Fibroblast of lung (primary cell): ENCODE measurements around the gene HACD4. TPM values are rescaled to one million over a fixed set of nuclear protein-coding genes. Genes with fewer than 3 reads are reported as not detected.
A peak's percentile ranks its signal among the peaks of the same experiment; 100 is the strongest.

Source experiments
- DNase-seq, 2 donors: peaks; one replicate each; pipeline versions ENCODE4 v3.0.0 to v3.0.0-alpha.2; 2010; ENCODE audit warnings: low read depth in 2 of 2
- H2AFZ ChIP-seq: 2 replicates; pipeline ENCODE4 v1.5.1; 2012; ENCODE audit warnings: low read length, control low read depth, inconsistent platforms
- H3K27ac ChIP-seq: 2 replicates; pipeline ENCODE4 v1.5.1; 2011; ENCODE audit warnings: low read length, control low read depth; ENCODE audit not compliant: insufficient read depth
- H3K27me3 ChIP-seq: 2 replicates; pipeline ENCODE4 v1.5.1; 2011; ENCODE audit warnings: mild to moderate bottlenecking, low read length; ENCODE audit not compliant: control insufficient read depth, insufficient read depth
- H3K36me3 ChIP-seq: 2 replicates; pipeline ENCODE4 v1.5.1; 2011; ENCODE audit warnings: low read length; ENCODE audit not compliant: control insufficient read depth, insufficient read depth
- H3K4me1 ChIP-seq: 2 replicates; pipeline ENCODE4 v1.5.1; 2011; ENCODE audit warnings: low read length; ENCODE audit not compliant: control insufficient read depth, insufficient read depth; ENCODE audit errors: extremely low read depth
- H3K4me2 ChIP-seq: 2 replicates; pipeline ENCODE4 v1.5.1; 2011; ENCODE audit warnings: low read length, control low read depth; ENCODE audit not compliant: insufficient read depth; ENCODE audit errors: extremely low read depth
- H3K4me3 ChIP-seq, 4 experiments: fragments of 200-600 bp in 1 of 4; sonication (generic) in 1 of 4; replicated peaks in 1 of 4; 2 replicates each; pipeline ENCODE4 v1.5.1; 2011 to 2016; ENCODE audit warnings: low read length in 4 of 4, low read depth in 3 of 4, mild to moderate bottlenecking in 3 of 4, control low read depth in 2 of 4, inconsistent platforms in 1 of 4, mixed read lengths in 1 of 4; ENCODE audit not compliant: insufficient read depth in 1 of 4; ENCODE audit errors: control extremely low read depth in 1 of 4
- H3K79me2 ChIP-seq: 2 replicates; pipeline ENCODE4 v1.5.1; 2012; ENCODE audit warnings: mild to moderate bottlenecking, low read length, inconsistent platforms; ENCODE audit not compliant: control insufficient read depth, insufficient read depth
- H3K9ac ChIP-seq: 2 replicates; pipeline ENCODE4 v1.5.1; 2011; ENCODE audit warnings: mild to moderate bottlenecking, low read length, control low read depth; ENCODE audit not compliant: insufficient read depth
- H3K9me3 ChIP-seq: 2 replicates; pipeline ENCODE4 v1.5.1; 2012; ENCODE audit warnings: low read depth, low read length; ENCODE audit not compliant: control insufficient read depth, insufficient read depth
- H4K20me1 ChIP-seq: 2 replicates; pipeline ENCODE4 v1.5.1; 2011; ENCODE audit warnings: low read length; ENCODE audit not compliant: control insufficient read depth, insufficient read depth; ENCODE audit errors: extremely low read depth
- EZH2 ChIP-seq: IDR thresholded peaks from 2 replicates; pipeline ENCODE4 v1.5.1; 2012; ENCODE audit warnings: low read length, control low read depth, mild to moderate bottlenecking; ENCODE audit errors: missing control alignments
- polyA plus RNA-seq, 2 donors: library from polyadenylated mRNA; depleted of rRNA in 1 of 2; stranded (reverse) in 1 of 2; unstranded in 1 of 2; fragments of >200 nt; gene quantifications; 2 replicates each; pipeline ENCODE4 v1.2.1, GENCODE V29; 2011 to 2012; ENCODE audit warnings: missing spikeins in 1 of 2
- total RNA-seq: library from RNA; depleted of rRNA; stranded (reverse); fragments of >200 nt; gene quantifications from 2 replicates; pipeline ENCODE4 v1.2.1, GENCODE V29; 2014
- TF ChIP-seq, protein P1 (sequence below), 2 donors: IDR thresholded peaks in 1 of 2; conservative IDR thresholded peaks in 1 of 2; 1 replicate in 1 of 2; 2 replicates in 1 of 2; pipeline ENCODE4 v1.5.1; 2011 to 2012; ENCODE audit warnings: low read length in 2 of 2, control low read depth in 1 of 2, inconsistent platforms in 1 of 2, low read depth in 1 of 2, mild to moderate bottlenecking in 1 of 2

Gene HACD4
- total and polyA plus RNA-seq, 2 donors (not counting 1 experiment from before 2014, with no cell fraction given): 24.9 to 27.1 TPM

DNA sequence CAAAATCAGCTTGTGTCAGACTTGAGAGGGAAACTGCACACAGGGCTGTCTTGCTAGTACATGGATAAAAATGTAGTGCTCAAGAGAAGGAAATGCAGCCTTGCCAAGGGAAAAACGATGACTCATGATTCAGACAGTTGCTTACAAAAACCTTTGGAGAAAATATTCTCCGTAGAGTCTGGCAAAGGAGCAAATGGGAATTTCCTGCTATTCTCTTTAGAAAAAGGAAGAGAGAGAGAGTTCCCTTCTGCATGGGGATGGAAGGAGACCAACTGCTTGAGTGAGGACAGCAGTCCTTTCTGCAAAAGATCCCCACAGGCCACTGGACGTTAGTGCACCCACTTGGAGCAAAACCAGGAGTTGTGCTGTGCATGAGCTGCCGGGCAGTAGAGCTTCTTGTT, 38.7 kb upstream of the HACD4 start:
- peak overlapping the region in 2 of 4 experiments; percentile 12 to 23 for H3K4me3 ChIP-seq

DNA sequence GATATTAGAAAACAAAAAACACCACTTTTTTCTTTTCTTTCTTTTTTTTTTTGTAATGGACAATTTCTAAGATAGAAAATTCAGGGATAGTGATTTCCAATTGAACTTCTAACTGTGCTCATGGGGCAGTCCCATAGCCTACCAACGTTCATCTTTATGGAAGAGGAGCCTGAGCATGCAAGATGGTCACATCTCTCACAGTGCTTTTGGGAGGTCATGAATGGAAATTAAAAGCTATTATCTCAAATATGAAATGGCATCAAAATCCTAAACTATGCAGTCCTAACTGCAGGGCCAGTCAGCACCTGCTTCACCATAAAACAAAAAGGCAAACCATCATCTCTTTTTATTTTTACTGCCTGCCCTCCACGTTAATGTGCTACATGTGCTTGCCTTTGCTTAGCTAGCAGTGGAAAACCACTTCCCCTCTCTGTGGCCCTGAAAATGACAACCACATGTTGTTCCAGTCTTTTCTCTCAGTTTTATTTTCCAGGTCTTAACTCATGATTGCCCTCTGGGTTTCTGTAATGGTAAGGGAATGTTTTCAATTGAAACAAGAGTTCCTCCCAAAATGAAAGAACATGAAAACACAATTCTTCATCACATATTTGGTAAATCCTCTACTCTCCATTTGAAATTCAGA, 29.6 kb upstream of the HACD4 start:
- Histone ChIP-seq H3K9me3 (no peaks in the 10 kb centered on the region), H3K36me3 (no peaks in the 10 kb centered on the region), H4K20me1 (no peaks in the 10 kb centered on the region), H3K4me2 (no peak overlapping the region), H3K27me3 (no peaks in the 10 kb centered on the region), H3K4me3 (no peak overlapping the region), H2AFZ (no peak overlapping the region), H3K27ac (no peak overlapping the region), H3K9ac (no peak overlapping the region), H3K79me2 (no peaks in the 10 kb centered on the region), H3K4me1 (no peaks in the 10 kb centered on the region)
- TF ChIP-seq, protein P1, sequence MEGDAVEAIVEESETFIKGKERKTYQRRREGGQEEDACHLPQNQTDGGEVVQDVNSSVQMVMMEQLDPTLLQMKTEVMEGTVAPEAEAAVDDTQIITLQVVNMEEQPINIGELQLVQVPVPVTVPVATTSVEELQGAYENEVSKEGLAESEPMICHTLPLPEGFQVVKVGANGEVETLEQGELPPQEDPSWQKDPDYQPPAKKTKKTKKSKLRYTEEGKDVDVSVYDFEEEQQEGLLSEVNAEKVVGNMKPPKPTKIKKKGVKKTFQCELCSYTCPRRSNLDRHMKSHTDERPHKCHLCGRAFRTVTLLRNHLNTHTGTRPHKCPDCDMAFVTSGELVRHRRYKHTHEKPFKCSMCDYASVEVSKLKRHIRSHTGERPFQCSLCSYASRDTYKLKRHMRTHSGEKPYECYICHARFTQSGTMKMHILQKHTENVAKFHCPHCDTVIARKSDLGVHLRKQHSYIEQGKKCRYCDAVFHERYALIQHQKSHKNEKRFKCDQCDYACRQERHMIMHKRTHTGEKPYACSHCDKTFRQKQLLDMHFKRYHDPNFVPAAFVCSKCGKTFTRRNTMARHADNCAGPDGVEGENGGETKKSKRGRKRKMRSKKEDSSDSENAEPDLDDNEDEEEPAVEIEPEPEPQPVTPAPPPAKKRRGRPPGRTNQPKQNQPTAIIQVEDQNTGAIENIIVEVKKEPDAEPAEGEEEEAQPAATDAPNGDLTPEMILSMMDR (conservative IDR thresholded peaks at IDR 0.05 in 1 of 2, IDR thresholded peaks at IDR 0.05 in 1 of 2; ENCODE audit: low read depth in 1 of 2, low read length in 2 of 2): peak in 1 of 2 donors; percentile 13
- TF ChIP-seq EZH2: no peak
- peak; percentile 35 to 36 for DNase-seq

More for the DNA sequence above, 38.7 kb upstream of the HACD4 start:
- peak; percentile 96 to 98 for DNase-seq
- H3K4me2 ChIP-seq: peak overlapping the region; percentile 55
- H3K27ac ChIP-seq: no peak overlapping the region
- no peaks in the 10 kb centered on the region for H3K27me3 ChIP-seq
- no peak for TF ChIP-seq EZH2
- TF ChIP-seq, protein P1 (conservative IDR thresholded peaks at IDR 0.05 in 1 of 2, IDR thresholded peaks at IDR 0.05 in 1 of 2; ENCODE audit: low read depth in 1 of 2, low read length in 2 of 2): peak; percentile 32 to 34
- peaks cover 3% of the 10 kb centered on the region for H3K4me1 ChIP-seq
- no peak overlapping the region for H3K9ac ChIP-seq
- H3K79me2 ChIP-seq: no peaks in the 10 kb centered on the region
- no peaks in the 10 kb centered on the region for H4K20me1 ChIP-seq
- H2AFZ ChIP-seq: peak overlapping the region; percentile 22
- H3K9me3 ChIP-seq: no peaks in the 10 kb centered on the region
- no peaks in the 10 kb centered on the region for H3K36me3 ChIP-seq

DNA sequence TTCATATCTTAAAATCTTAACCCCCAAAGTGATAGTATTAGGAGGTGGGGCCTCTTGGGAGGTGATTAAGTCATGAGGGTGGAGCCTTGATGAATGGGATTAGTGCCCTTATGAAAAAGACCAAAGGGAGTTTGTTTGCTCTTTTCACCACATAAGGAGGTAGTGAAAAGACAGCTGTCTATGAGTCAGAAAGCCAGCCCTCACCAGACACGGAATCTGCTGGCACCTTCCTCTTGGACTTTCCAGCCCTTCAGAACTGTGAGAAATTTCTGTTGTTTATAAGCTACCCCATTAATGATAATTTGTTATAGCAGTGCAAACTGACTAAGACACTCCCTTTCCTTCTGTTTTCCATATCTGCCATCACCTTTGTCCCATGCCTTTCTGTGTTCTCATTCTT, 25.5 kb upstream of the HACD4 start:
- Histone ChIP-seq H2AFZ (no peak overlapping the region), H3K27ac (no peak overlapping the region), H3K9ac (no peak overlapping the region), H3K4me3 (no peak overlapping the region), H3K9me3 (no peaks in the 10 kb centered on the region), H3K4me1 (no peaks in the 10 kb centered on the region), H3K27me3 (no peaks in the 10 kb centered on the region), H3K79me2 (no peaks in the 10 kb centered on the region), H3K36me3 (no peaks in the 10 kb centered on the region), H4K20me1 (no peaks in the 10 kb centered on the region), H3K4me2 (no peak overlapping the region)
- peak; percentile 36 to 40 for DNase-seq
- TF ChIP-seq, protein P1 (conservative IDR thresholded peaks at IDR 0.05 in 1 of 2, IDR thresholded peaks at IDR 0.05 in 1 of 2; ENCODE audit: low read depth in 1 of 2, low read length in 2 of 2): no peak
- TF ChIP-seq EZH2: no peak
